DMS114 treated with DMSO at 0.1 percent for 48 hours (cell line): ENCODE data around the gene CHORDC1.
"Not testable (repeated sequence)": the region's sequence is repeated elsewhere in the genome, so short reads cannot be mapped to it uniquely, and the experiment has no call there.

ENCODE experiments used
- DNase-seq: peaks from one replicate; lab custom pipeline; 2025; ENCODE audit not compliant: unreplicated experiment; lab: John Stamatoyannopoulos, UW

The CHORDC1 gene

GRCh38 chr11:90222459-90223247 lies at the start of gene CHORDC1:
CHORDC1 (minus strand) TSS chr11:90223049; CDS start chr11:90222954, 95 bp downstream.
- DNase-seq = peak; percentile 67

DNA sequence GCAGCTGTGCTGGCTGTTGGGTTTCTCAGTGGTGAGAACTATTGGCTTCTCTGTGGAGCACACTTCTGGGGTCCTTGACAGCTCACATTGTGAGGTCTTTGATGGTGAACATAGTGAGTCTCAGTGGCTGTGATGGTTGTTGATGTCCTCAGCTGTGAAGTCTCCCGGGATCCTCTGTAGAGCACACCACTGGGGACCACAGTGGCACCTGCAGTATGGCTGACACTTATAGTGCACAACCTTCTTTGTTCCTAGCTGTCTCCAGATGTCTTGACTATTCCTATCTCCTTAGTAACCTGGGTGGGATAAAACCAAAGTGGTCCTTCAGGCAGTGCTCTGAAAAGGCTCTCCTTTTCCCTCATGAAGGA lies 34.3 kb upstream of the CHORDC1 start:
- DNase-seq = no peak

- DNase-seq = no peak
Observed at GRCh38 chr11:90256404-90257157, 33.7 kb upstream of the CHORDC1 start.

GRCh38 chr11:90254065-90254464 lies 31.2 kb upstream of the CHORDC1 start:
- no peak for DNase-seq

GRCh38 chr11:90252053-90252452 lies 29.2 kb upstream of the CHORDC1 start:
- DNase-seq = no peak

- no peak for DNase-seq
Observed at GRCh38 chr11:90251599-90251998, 28.8 kb upstream of the CHORDC1 start.

DNA sequence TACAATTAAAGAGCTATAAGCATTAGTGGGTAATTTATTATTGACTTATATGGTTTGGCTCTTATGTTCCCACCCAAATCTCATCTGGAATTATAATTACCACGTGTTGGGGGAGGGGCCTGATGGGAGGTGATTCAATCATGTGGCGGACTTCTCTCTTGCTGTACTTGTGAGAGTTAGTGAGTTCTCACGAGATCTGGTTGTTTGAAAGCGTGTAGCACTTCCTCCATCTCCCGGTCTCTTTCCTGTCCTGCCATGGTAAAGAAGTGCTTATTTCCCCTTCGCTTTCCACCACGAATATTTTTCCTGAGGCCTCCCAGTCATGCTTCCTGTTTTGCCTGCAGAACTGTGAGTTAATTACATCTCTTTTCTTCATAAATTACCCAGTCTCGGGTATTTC lies 28.1 kb upstream of the CHORDC1 start:
- no peak for DNase-seq

- no peak for DNase-seq
Observed at GRCh38 chr11:90246468-90246867, 23.6 kb upstream of the CHORDC1 start.

- DNase-seq = no peak
Observed at GRCh38 chr11:90243534-90243933, 20.7 kb upstream of the CHORDC1 start.

GRCh38 chr11:90242894-90243416 lies 20.1 kb upstream of the CHORDC1 start:
- no peak for DNase-seq

DNA sequence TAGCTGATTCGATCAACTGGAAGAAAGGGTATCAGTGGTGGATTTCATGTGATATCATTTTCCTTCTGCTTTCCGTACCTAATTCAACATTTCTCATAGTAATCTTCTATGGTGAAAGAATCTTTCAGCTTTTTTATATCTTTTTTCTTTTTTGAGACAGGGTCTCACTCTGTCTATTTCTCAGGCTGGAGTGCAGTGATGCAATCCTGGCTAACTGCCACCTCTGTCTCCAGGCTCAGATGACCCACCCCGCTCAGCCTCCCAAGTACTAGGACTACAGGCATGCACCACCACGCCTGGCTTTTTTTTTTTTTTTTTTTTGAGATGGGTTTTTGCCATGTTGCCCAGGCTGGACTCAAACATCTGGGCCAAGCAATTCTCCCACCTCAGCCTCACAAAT lies 18.6 kb upstream of the CHORDC1 start:
- no peak for DNase-seq

DNA sequence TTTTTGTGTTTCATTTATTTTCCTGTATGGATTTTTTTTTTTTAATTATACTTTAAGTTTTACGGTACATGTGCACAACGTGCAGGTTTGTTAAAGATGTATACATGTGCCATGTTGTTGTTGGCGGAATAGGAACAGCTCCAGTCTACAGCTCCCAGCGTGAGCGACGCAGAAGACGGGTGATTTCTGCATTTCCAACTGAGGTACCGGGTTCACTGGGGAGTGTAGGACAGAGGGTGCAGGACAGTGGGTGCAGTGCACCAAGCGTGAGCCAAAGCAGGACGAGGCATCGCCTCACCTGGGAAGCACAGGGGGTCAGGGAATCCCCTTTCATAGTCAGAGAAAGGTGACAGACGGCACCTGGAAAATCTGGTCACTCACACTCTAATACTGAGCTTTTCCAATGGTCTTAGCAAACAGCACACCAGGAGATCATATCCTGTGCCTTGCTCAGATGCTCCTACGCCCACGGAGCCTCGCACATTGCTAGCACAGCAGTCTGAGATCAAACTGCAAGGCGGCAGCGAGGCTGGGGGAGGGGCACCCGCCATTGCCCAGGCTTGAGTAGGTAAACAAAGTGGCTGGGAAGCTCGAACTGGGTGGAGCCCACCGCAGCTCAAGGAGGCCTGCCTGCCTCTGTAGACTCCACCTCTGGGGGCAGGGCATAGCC lies 17.3 kb upstream of the CHORDC1 start:
- DNase-seq = not testable (repeated sequence)

DNA sequence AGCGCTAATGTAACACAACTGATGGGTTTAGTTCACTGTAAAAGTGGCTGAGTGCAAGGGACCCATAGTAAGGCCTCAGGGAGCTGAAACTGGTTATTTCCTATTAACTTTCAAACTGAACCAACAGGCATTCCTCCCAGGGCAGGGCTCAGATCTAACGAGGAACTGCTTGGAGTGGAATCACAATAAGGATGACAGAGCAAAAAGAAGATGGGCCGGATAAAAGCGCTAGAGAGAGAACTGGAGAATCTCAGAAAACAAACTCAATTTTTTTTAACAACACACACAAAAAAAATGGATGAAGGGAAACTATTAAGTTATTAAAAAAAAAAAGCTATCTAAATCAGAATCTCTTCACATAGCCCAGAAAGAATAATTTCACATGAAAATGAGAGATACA lies 14.2 kb upstream of the CHORDC1 start:
- DNase-seq = no peak

- DNase-seq = no peak
Observed at GRCh38 chr11:90235526-90235925, 12.7 kb upstream of the CHORDC1 start.

DNA sequence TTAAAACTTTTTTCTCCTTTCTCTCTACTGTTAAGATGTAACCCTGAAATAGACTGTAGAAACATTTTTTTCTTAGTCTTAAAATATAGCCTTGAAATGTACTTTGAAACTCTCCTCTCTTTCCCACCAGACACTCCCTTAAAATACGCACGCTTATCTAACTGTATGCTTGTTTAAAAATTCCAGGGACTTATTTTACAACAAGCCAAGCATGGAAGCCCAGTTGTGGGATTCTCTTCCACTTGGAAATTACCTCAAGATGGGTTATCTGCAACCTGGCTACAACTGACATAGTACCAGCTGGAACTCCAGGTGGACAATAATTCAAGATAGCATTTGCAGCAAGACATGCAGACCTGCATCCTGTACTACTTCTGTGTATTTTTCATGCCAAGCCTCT lies 12.1 kb upstream of the CHORDC1 start:
- no peak for DNase-seq

GRCh38 chr11:90229791-90230190 lies 6.9 kb upstream of the CHORDC1 start:
- DNase-seq = no peak

- no peak for DNase-seq
Observed at GRCh38 chr11:90228056-90228455, 5.2 kb upstream of the CHORDC1 start.

DNA sequence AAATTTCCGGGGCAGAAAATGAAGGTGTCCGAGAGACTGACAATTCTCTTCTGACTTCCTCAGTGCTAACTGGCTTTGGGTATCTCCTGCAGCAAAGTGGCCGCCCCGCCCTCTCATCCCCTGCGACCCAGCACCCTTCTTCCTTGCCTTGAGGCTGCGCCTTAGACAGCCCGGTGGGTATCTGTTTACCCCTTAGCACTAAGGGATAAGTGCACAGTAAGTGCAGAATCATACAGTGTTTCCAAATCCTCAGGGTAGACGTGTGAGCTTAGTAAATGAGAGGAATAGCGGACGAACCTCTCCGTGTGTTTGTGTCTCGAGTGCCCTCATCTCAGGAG lies 368 bp upstream of the CHORDC1 start:
- no peak for DNase-seq

- no peak for DNase-seq
Observed at GRCh38 chr11:90221803-90222458, 918 bp downstream of the CHORDC1 start.

GRCh38 chr11:90220391-90220790 lies 2.5 kb downstream of the CHORDC1 start:
- DNase-seq = no peak

GRCh38 chr11:90219438-90219837 lies 3.4 kb downstream of the CHORDC1 start:
- DNase-seq = no peak
